Measurements from ENCODE around the gene PIM2.

Gene PIM2

GRCh38 chrX:48918643-48919340 lies at the start of gene PIM2:
Gene PIM2 (minus strand): TSS chrX:48919024. CDS start chrX:48918834, 190 bp downstream.
- no peak for TF ChIP-seq CTCF (IDR thresholded peaks at IDR 0.05; ENCODE audit: low read length, missing control alignments)
- peak; percentile 86 for DNase-seq (ENCODE audit: low read depth)

GRCh38 chrX:48968377-48968776 lies 49.6 kb upstream of the PIM2 start:
- no peak overlapping the region for H3K4me3 ChIP-seq (replicated peaks; ENCODE audit: low read depth, low read length)
- no peak for TF ChIP-seq CTCF (IDR thresholded peaks at IDR 0.05; ENCODE audit: low read length, missing control alignments)
- DNase-seq (ENCODE audit: low read depth), result no peak

More at GRCh38 chrX:48918643-48919340, at the start of gene PIM2:
- H3K4me3 ChIP-seq (replicated peaks; ENCODE audit: low read depth, low read length), result peak within 1 kb of the TSS; percentile 60

GRCh38 chrX:48966796-48967579 lies 48.2 kb upstream of the PIM2 start:
- H3K4me3 ChIP-seq (replicated peaks; ENCODE audit: low read depth, low read length), result no peak overlapping the region
- peak; percentile 21 for DNase-seq (ENCODE audit: low read depth)
- no peak for TF ChIP-seq CTCF (IDR thresholded peaks at IDR 0.05; ENCODE audit: low read length, missing control alignments)

- H3K4me3 ChIP-seq (replicated peaks; ENCODE audit: low read depth, low read length), result no peak overlapping the region
- no peak for TF ChIP-seq CTCF (IDR thresholded peaks at IDR 0.05; ENCODE audit: low read length, missing control alignments)
- no peak for DNase-seq (ENCODE audit: low read depth)
These were observed 47.1 kb upstream of the PIM2 start for GRCh38 chrX:48965959-48966358.

- DNase-seq (ENCODE audit: low read depth), result peak; percentile 80
- no peak for TF ChIP-seq CTCF (IDR thresholded peaks at IDR 0.05; ENCODE audit: low read length, missing control alignments)
- no peak overlapping the region for H3K4me3 ChIP-seq (replicated peaks; ENCODE audit: low read depth, low read length)
These were observed 42.8 kb upstream of the PIM2 start for GRCh38 chrX:48961585-48962091.

- H3K4me3 ChIP-seq (replicated peaks; ENCODE audit: low read depth, low read length), result no peak overlapping the region
- DNase-seq (ENCODE audit: low read depth), result no peak
- TF ChIP-seq CTCF (IDR thresholded peaks at IDR 0.05; ENCODE audit: low read length, missing control alignments), result no peak
These were observed 41.5 kb upstream of the PIM2 start for GRCh38 chrX:48960291-48960690.
